GM21723 (cell line): Measurements from ENCODE around the gene NKX1-1.

Experiments
- ATAC-seq: cut with Tn5 transposase; IDR thresholded peaks from one replicate; pipeline ENCODE4 v1.9.1; 2021; ENCODE audit warnings: mild to moderate bottlenecking, moderate library complexity; ENCODE audit not compliant: unreplicated experiment

The NKX1-1 gene

GRCh38 chr4:1362046-1362445 is 44.2 kb downstream of the NKX1-1 start:
- ATAC-seq, result no peak

- no peak for ATAC-seq
Observed at GRCh38 chr4:1361431-1361830, 44.8 kb downstream of the NKX1-1 start.

- ATAC-seq, result no peak
Observed at GRCh38 chr4:1360423-1361283, 45.6 kb downstream of the NKX1-1 start.

- no peak for ATAC-seq
Observed at GRCh38 chr4:1359976-1360375, 46.3 kb downstream of the NKX1-1 start.

- ATAC-seq, result no peak
Observed at GRCh38 chr4:1359144-1359501, 47.1 kb downstream of the NKX1-1 start.

DNA sequence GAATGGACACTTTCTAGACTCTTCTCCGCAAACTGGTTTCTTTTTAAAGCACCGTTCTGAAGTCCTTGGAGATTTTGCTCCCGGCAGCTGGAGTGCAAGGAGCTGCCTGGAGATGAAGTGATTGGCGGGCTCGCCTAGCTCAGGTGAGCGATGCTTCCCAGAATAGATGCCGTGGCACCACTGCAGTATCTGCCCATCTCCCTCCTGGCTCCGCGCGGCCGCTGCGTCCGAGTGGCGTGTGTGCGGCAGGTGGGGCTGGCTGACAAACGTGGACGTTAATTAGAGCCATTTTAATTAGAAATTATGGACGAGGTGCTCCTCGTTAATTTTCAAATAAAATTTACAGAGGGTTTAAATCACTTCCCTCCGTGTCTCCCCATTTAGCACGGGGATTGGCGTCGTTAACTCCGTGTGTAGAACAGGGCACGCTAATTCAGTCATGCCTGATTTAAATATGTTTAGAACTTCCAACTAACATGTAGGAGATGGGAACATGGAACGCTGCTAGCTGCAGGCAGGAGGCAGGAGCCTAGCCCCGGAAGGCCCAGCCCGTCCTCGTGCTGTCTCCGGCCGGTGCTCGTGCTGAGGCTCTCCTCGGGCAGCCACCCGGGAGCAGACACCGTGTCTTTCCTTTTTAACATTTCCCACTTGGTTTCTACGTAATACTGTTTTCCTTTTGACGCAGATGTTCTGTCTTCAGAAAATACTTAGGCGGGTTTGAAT is 47.7 kb downstream of the NKX1-1 start:
- no peak for ATAC-seq

GRCh38 chr4:1357356-1358248 is 48.6 kb downstream of the NKX1-1 start:
- no peak for ATAC-seq

GRCh38 chr4:1356181-1356998 is 49.9 kb downstream of the NKX1-1 start:
- ATAC-seq, result no peak

- no peak for ATAC-seq
Observed at GRCh38 chr4:1355378-1355777, 50.9 kb downstream of the NKX1-1 start.

GRCh38 chr4:1354983-1355275 is 51.3 kb downstream of the NKX1-1 start:
- ATAC-seq, result no peak

GRCh38 chr4:1354136-1354982 is 51.9 kb downstream of the NKX1-1 start:
- ATAC-seq, result no peak

- no peak for ATAC-seq
Observed at GRCh38 chr4:1353186-1354055, 52.8 kb downstream of the NKX1-1 start.
